ENCODE measurements around the gene ZNF765. TPM values are rescaled to one million over a fixed set of nuclear protein-coding genes. Genes with fewer than 3 reads are reported as not detected.
"Not testable (repeated sequence)": the region's sequence is repeated elsewhere in the genome, so short reads cannot be mapped to it uniquely, and the experiment has no call there.

ZNF765 gene
- total RNA-seq, 1 experiment from 2014 or later, result 12.4 TPM

DNA sequence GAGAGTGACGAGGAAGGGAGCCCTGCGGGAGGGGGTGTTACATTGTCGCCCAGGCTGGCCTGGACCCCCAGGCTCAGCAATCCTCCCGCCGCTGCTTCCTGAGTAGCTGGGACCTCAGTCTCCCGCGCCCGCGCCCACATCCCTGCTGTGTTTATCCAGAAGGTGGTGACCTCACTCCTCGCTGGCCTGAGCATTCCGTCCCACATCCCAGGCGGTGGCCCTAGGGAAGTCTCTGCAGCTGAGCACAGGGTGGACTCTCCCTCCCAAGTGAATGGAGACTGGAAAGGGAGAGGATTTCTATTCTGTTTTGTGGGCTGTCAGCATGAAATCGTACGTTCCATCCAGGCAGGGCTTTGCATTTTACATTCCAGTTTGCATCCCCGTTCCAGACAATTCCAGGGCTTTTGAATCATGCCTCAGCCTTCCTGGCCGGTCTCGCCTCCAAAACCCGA, 401 bp upstream of the ZNF765 start:
- Histone ChIP-seq H3K36me3 (replicated peaks; ENCODE audit: control insufficient read depth, insufficient read depth, low read length) (peaks cover 1% of the 10 kb centered on the region; the same call in 1 of the 2 replicates), H3K4me3 (ENCODE audit: insufficient read depth, low read depth, low read length) (peak overlapping the region; percentile 36), H3K27me3 (ENCODE audit: control insufficient read depth, insufficient read depth, low read length) (no peaks in the 10 kb centered on the region)
- peak; percentile 65 for DNase-seq

DNA sequence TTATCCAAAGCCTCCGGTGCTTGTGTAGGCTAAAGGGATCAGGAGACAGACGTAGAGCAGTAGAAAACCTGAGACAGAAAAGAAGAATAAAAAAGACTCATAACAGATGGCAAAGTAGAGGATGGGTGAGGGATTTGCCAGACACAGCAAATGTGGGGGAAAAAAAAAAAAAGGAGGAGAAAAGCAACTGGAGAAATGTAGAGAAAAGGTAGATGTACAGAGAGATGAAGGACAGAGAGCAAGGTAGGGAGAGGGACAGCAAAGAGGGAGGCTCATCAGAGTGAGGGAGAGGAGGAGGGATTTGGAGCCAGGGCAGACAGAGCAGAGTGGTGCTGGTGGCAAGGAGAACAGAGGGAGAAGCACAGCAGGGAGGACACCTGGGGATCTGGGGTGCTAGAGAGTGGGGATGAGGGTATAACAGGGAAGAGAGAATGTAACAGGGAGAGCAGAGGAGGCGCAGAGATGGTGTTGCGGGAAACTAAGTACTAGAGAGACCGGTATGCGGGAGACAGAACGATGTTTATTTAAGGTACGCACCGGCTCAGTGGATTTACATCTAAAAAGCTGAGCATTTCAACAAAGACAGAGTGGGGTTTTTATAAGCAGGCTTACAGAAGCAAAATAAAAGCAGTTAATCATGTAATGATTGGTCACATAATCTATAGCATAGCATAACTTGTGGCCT, 1.0 kb downstream of the ZNF765 start:
- not testable (repeated sequence) for DNase-seq

DNA sequence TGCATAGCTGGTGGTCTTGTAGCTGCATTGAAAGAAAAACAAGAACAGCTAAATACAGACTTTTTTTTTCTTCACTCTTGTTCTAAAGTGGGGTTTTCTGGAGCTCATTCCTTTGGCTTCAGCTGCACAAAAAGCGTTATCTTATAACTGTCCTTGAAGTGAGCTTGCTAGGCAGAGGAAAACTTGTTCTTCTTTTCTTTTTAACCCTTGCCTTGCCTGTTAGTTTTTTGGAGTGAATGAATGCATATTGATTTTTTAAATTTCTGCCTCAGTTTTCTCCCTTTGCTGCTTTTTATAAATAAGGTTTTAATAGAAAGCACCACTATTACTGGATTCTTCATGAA, 1.5 kb downstream of the ZNF765 start:
- H3K36me3 ChIP-seq (replicated peaks; ENCODE audit: control insufficient read depth, insufficient read depth, low read length), result peaks cover 5% of the 10 kb centered on the region
- no peak for DNase-seq
- no peak overlapping the region for H3K4me3 ChIP-seq (ENCODE audit: insufficient read depth, low read depth, low read length)
- no peaks in the 10 kb centered on the region for H3K27me3 ChIP-seq (ENCODE audit: control insufficient read depth, insufficient read depth, low read length)

More for the DNA sequence above, 1.0 kb downstream of the ZNF765 start:
- H3K4me3 ChIP-seq (ENCODE audit: insufficient read depth, low read depth, low read length), result peak overlapping the region; percentile 78
- H3K36me3 ChIP-seq (replicated peaks; ENCODE audit: control insufficient read depth, insufficient read depth, low read length); H3K27me3 ChIP-seq (ENCODE audit: control insufficient read depth, insufficient read depth, low read length): not testable (repeated sequence)

DNA sequence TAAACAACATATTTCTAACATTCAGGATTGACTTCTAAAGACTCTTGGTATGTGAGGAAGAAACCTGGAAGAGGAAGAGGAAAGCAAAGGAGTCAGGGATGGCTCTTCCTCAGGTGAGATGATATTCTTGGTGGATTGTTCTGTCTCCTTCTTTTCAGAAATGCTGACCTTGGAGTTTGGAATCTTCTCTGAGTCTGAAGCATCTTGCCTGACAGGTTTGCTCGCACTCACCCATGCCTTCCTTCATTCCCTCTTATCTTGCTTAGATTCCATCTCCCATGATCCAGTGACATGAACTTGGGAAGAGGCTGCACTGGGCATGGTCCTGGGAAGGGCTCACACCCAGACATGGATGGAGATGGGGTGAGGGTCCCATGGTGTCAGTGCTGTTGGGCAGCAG, 3.0 kb downstream of the ZNF765 start:
- H3K4me3 ChIP-seq (ENCODE audit: insufficient read depth, low read depth, low read length); H3K27me3 ChIP-seq (ENCODE audit: control insufficient read depth, insufficient read depth, low read length); DNase-seq: not testable (repeated sequence)
- peaks cover 11% of the 10 kb centered on the region for H3K36me3 ChIP-seq (replicated peaks; ENCODE audit: control insufficient read depth, insufficient read depth, low read length)

DNA sequence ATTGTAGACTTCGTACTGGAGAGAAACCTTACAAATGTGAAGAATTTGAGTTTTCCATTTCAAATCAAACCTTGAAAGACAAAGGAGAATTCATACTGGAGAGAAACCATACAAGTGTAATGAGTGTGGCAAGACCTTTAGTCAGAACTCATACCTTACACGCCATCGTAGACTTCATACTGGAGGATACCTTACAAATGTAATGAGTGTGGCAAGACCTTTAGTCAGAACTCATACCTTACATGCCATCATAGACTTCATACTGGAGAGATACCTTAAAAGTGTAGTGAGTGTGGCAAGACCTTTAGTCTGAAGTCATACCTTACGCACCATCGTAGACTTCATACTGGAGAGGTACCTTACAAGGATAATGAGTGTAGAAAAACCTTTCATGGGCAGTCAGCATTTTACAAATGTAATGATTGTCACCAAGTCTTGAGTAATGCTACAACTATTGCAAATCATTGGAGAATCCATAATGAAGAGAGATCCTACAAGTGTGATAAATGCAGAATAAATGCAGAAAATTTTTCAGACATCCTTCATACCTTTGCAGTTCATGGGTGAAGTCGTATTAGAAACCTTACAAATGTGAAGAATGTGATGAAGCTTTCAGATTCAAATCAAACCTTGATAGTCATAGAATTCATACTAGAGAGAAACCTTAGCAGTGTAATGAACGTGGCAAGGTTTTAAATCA, 14.7 kb downstream of the ZNF765 start:
- no peak for DNase-seq
- Histone ChIP-seq H3K4me3 (ENCODE audit: insufficient read depth, low read depth, low read length) (no peak overlapping the region), H3K27me3 (ENCODE audit: control insufficient read depth, insufficient read depth, low read length) (no peaks in the 10 kb centered on the region), H3K36me3 (replicated peaks; ENCODE audit: control insufficient read depth, insufficient read depth, low read length) (peaks cover 18% of the 10 kb centered on the region)

GRCh38 chr19:53420520-53421315, 25.8 kb downstream of the ZNF765 start:
- not testable (repeated sequence) for H3K36me3 ChIP-seq (replicated peaks; ENCODE audit: control insufficient read depth, insufficient read depth, low read length); H3K27me3 ChIP-seq (ENCODE audit: control insufficient read depth, insufficient read depth, low read length); H3K4me3 ChIP-seq (ENCODE audit: insufficient read depth, low read depth, low read length); DNase-seq

GRCh38 chr19:53422551-53422950, 27.6 kb downstream of the ZNF765 start:
- Histone ChIP-seq H3K36me3 (replicated peaks; ENCODE audit: control insufficient read depth, insufficient read depth, low read length) (no peaks in the 10 kb centered on the region), H3K4me3 (ENCODE audit: insufficient read depth, low read depth, low read length) (no peak overlapping the region), H3K27me3 (ENCODE audit: control insufficient read depth, insufficient read depth, low read length) (no peaks in the 10 kb centered on the region)
- DNase-seq, result no peak

GRCh38 chr19:53423074-53423473, 28.1 kb downstream of the ZNF765 start:
- DNase-seq; H3K4me3 ChIP-seq (ENCODE audit: insufficient read depth, low read depth, low read length); H3K27me3 ChIP-seq (ENCODE audit: control insufficient read depth, insufficient read depth, low read length); H3K36me3 ChIP-seq (replicated peaks; ENCODE audit: control insufficient read depth, insufficient read depth, low read length): not testable (repeated sequence)

DNA sequence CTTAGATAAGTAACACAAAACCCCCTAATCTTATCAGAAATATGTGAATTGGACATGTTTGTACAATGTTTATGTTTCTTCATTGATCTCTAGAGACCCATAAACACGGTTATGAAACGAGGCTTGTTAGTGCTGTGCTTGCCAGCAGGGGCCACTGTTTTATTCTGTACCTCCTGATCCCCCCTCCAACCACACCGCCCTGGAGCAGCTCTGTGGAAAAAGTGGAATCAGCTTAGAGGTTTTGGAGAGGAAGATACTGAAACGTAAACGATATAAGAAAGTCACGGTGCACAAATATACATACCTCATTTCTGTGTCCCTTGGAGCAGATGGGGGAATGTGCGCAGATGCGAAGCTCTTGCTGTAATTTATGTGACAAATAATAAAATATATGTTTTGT, 28.7 kb downstream of the ZNF765 start:
- H3K27me3 ChIP-seq (ENCODE audit: control insufficient read depth, insufficient read depth, low read length); DNase-seq; H3K4me3 ChIP-seq (ENCODE audit: insufficient read depth, low read depth, low read length); H3K36me3 ChIP-seq (replicated peaks; ENCODE audit: control insufficient read depth, insufficient read depth, low read length): not testable (repeated sequence)

- H3K27me3 ChIP-seq (ENCODE audit: control insufficient read depth, insufficient read depth, low read length), result no peaks in the 10 kb centered on the region
- peak; percentile 75 for DNase-seq
- H3K36me3 ChIP-seq (replicated peaks; ENCODE audit: control insufficient read depth, insufficient read depth, low read length), result no peaks in the 10 kb centered on the region
- H3K4me3 ChIP-seq (ENCODE audit: insufficient read depth, low read depth, low read length), result no peak overlapping the region
These were observed 30.1 kb downstream of the ZNF765 start for GRCh38 chr19:53424968-53425597.

- peak; percentile 95 for DNase-seq
- H3K4me3 ChIP-seq (ENCODE audit: insufficient read depth, low read depth, low read length), result peak within 1 kb of the TSS; percentile 59
- H3K27me3 ChIP-seq (ENCODE audit: control insufficient read depth, insufficient read depth, low read length), result no peaks in the 10 kb centered on the region
- peaks cover 5% of the 10 kb centered on the region for H3K36me3 ChIP-seq (replicated peaks; ENCODE audit: control insufficient read depth, insufficient read depth, low read length)
These were observed 36.6 kb downstream of the ZNF765 start, which contains the start of gene ZNF761 for GRCh38 chr19:53431399-53432087. TSS of gene ZNF761 (plus strand) at chr19:53431984. CDS start at chr19:53447269, 15,285 bp downstream.

DNA sequence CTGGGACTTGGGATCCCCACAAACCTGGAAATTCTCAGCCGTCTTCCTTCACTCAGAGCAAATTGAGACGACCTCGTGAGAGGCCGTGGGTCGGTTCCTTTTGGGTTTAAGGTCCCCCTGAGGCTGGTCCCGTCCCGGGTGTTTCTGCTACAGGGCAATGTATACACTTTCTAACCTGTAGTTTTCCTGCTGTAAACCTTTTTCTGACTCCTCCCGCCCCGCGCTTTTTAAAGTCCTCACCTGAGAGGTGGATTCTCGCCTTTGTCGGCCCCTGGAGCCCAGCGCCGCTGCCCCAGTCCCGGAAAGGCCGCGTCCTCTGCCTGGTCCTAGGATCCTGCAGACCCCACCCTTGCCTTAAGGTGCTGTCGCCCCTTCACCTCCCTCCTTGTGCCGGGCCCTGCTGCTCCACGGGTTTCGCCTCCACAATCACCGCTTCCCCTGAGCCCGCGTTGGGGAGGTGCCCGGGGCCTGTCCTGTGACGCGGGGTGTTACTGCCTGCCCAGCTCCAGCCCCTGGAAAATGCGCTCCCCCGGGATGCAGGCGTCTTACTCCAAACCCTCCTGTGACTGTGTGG, 37.2 kb downstream of the ZNF765 start:
- Histone ChIP-seq H3K27me3 (ENCODE audit: control insufficient read depth, insufficient read depth, low read length) (no peaks in the 10 kb centered on the region), H3K36me3 (replicated peaks; ENCODE audit: control insufficient read depth, insufficient read depth, low read length) (peaks cover 5% of the 10 kb centered on the region), H3K4me3 (ENCODE audit: insufficient read depth, low read depth, low read length) (peak overlapping the region; percentile 59)
- peak; percentile 67 for DNase-seq

DNA sequence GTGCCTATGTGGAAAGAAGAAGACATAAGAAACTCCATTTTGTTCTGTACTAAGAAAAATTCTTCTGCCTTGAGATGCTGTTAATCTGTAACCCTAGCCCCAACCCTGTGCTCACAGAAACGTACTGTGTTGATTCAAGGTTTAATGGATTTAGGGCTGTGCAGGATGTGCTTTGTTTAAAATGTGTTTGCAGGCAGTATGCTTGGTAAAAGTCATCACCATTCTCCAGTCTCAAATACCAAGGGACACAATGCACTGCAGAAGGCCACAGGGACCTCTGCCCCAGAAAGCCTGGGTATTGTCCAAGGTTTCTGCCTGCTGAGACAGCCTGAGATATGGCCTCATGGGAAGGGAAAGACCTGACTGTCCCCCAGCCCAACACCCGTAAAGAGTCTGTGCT, 48.9 kb downstream of the ZNF765 start:
- not testable (repeated sequence) for H3K4me3 ChIP-seq (ENCODE audit: insufficient read depth, low read depth, low read length); DNase-seq; H3K27me3 ChIP-seq (ENCODE audit: control insufficient read depth, insufficient read depth, low read length)
- peaks cover 21% of the 10 kb centered on the region for H3K36me3 ChIP-seq (replicated peaks; ENCODE audit: control insufficient read depth, insufficient read depth, low read length)

Measured in H7 (cell line).